ENCODE data around the gene USP38.
"Not testable (repeated sequence)": the region's sequence is repeated elsewhere in the genome, so short reads cannot be mapped to it uniquely, and the experiment has no call there.

Gene USP38

DNA sequence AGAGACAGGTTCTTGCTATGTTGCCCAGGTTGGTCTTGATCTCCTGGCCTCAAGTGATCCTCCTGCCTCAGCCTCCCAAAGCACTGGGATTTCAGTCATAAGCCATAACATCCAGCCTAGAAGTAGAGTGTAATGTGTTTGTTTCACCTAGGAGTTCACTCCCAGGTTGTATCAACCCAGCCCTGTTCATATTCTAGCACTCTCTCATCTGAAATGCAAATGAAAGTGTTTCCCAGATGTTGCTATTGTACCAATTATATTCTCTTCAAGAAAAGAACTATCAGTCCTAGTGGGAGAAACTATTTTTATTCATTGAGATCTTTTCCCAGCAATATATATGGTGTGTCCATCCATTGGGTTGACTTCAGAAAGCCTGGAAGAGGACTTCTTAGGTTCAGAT is 72.6 kb downstream of the USP38 start:
- no peak overlapping the region for H3K27ac ChIP-seq
- no peak for DNase-seq (ENCODE audit: low read depth, low spot score)

DNA sequence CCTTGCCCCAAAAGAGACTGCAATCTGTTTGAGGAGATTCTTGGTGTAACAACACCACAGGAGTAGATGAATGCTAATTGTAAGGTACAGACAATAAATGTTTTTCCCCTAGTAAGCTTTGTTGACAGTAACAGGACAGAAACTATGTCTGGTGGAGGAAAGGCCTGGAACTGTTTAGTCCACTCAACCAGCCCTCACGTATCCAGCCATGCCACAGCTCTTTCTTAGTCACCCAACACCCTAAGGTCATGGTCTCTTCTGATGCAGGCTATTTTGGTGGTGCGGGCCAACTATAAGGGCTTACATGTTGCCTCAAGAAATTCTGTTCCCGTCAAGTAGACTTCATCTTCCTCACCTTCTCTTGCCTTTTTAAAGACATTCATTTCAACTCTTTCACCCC is 76.0 kb downstream of the USP38 start:
- no peak for DNase-seq (ENCODE audit: low read depth, low spot score)
- no peak overlapping the region for H3K27ac ChIP-seq

- H3K27ac ChIP-seq: no peak overlapping the region
- DNase-seq (ENCODE audit: low read depth, low spot score): no peak
These were observed 78.1 kb downstream of the USP38 start for GRCh38 chr4:143262838-143263237.

- not testable (repeated sequence) for DNase-seq (ENCODE audit: low read depth, low spot score); H3K27ac ChIP-seq
These were observed 83.0 kb downstream of the USP38 start for GRCh38 chr4:143267690-143268089.

- DNase-seq (ENCODE audit: low read depth, low spot score): no peak
- H3K27ac ChIP-seq: no peak overlapping the region
These were observed 85.6 kb downstream of the USP38 start for GRCh38 chr4:143270256-143270838.

All from epithelial cell of prostate (primary cell).